ENCODE results near the gene FXN.

DNA sequence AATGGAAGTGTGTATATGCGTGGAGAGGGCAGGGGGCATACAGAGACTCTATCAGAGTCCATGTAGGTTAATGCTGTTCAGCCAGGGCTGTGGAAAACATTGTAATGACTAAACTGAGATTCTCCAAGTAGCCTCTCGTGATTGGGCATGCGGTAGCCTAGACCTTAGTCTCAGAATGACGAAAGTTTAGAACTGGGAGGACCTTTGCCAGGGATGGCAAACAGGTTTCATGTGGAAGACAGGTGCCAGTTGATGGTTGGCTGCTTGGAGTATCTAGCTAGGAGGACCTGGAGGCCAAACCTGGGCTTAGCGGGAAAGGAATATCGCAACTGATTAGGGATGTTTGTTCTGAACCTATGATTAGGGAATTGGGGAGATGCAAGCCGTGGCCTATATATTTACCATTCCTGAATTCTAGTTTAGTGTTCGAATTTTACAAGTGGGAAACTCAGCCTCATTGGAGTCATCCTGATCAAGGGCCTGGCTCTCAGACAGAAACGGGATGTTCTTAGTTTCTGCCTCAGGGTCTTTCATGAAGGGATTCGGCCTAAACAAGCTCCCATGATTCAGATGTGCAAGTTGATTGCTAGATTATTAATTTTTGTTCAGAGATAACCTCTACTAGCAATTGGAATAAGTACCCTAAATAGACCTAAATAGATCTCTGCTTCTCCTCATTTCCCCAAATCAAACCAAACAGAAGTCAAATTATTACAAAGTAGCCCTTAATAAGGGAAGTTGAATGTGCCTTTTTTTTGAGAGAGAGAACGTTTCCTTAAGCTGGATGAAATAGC is 111.7 kb downstream of the FXN start:
- no peak for TF ChIP-seq EZH2 (IDR thresholded peaks at IDR 0.05; ENCODE audit: low read length, unreplicated experiment)
- TF ChIP-seq, protein P1, sequence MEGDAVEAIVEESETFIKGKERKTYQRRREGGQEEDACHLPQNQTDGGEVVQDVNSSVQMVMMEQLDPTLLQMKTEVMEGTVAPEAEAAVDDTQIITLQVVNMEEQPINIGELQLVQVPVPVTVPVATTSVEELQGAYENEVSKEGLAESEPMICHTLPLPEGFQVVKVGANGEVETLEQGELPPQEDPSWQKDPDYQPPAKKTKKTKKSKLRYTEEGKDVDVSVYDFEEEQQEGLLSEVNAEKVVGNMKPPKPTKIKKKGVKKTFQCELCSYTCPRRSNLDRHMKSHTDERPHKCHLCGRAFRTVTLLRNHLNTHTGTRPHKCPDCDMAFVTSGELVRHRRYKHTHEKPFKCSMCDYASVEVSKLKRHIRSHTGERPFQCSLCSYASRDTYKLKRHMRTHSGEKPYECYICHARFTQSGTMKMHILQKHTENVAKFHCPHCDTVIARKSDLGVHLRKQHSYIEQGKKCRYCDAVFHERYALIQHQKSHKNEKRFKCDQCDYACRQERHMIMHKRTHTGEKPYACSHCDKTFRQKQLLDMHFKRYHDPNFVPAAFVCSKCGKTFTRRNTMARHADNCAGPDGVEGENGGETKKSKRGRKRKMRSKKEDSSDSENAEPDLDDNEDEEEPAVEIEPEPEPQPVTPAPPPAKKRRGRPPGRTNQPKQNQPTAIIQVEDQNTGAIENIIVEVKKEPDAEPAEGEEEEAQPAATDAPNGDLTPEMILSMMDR (conservative IDR thresholded peaks at IDR 0.05; ENCODE audit: low read depth, low read length) = no peak
